Parathyroid adenoma (tissue), 2 donors: ENCODE data around the gene FILIP1.

Experiments used
- H2AFZ ChIP-seq: fragments of 300-600 bp; sonication (generic); one replicate; pipeline ENCODE4 v1.7.0; 2017; ENCODE audit warnings: antibody characterized with exemption, mild to moderate bottlenecking
- H3K27ac ChIP-seq: fragments of 300-600 bp; sonication (generic); one replicate; pipeline ENCODE4 v1.7.0; 2017
- H3K27me3 ChIP-seq: fragments of 300-600 bp; sonication (generic); one replicate; pipeline ENCODE4 v1.7.0; 2017; ENCODE audit warnings: low read length; ENCODE audit not compliant: control insufficient read depth, insufficient read depth
- H3K36me3 ChIP-seq: fragments of 300-600 bp; sonication (generic); one replicate; pipeline ENCODE4 v1.7.0; 2017; ENCODE audit warnings: low read length; ENCODE audit not compliant: control insufficient read depth, insufficient read depth
- H3K4me1 ChIP-seq: fragments of 300-600 bp; sonication (generic); one replicate; pipeline ENCODE4 v1.7.0; 2017; ENCODE audit warnings: control low read depth
- H3K4me2 ChIP-seq: fragments of 300-600 bp; sonication (generic); one replicate; pipeline ENCODE4 v1.7.0; 2017; ENCODE audit warnings: low read length
- H3K4me3 ChIP-seq: fragments of 300-600 bp; sonication (generic); one replicate; pipeline ENCODE4 v1.7.0; 2017; ENCODE audit warnings: low read depth, low read length
- H3K79me2 ChIP-seq: fragments of 300-600 bp; sonication (generic); one replicate; pipeline ENCODE4 v1.7.0; 2017; ENCODE audit warnings: control low read depth
- H3K9ac ChIP-seq: fragments of 300-600 bp; sonication (generic); one replicate; pipeline ENCODE4 v1.7.0; 2017; ENCODE audit warnings: mild to moderate bottlenecking
- H3K9me3 ChIP-seq: fragments of 300-600 bp; sonication (generic); one replicate; pipeline ENCODE4 v1.7.0; 2017; ENCODE audit warnings: low read length; ENCODE audit not compliant: control insufficient read depth
- CTCF ChIP-seq: fragments of 300-600 bp; sonication (generic); IDR thresholded peaks from one replicate; pipeline ENCODE4 v1.7.0; 2017; ENCODE audit warnings: antibody characterized with exemption, mild to moderate bottlenecking
- donor health status: primary hyperparathyroidism.

FILIP1 gene

GRCh38 chr6:75344455-75344854 lies 149.1 kb downstream of the FILIP1 start:
- no peak overlapping the region for H3K4me3 ChIP-seq
- H3K79me2 ChIP-seq, result no peaks in the 10 kb centered on the region
- H3K4me1 ChIP-seq, result peaks cover 4% of the 10 kb centered on the region
- H3K27me3 ChIP-seq, result no peaks in the 10 kb centered on the region
- H3K36me3 ChIP-seq, result no peaks in the 10 kb centered on the region
- no peak overlapping the region for H3K4me2 ChIP-seq
- H3K9me3 ChIP-seq, result no peaks in the 10 kb centered on the region
- TF ChIP-seq CTCF, result no peak
- no peak overlapping the region for H3K27ac ChIP-seq
- H2AFZ ChIP-seq, result no peak overlapping the region
- no peak overlapping the region for H3K9ac ChIP-seq

- no peak overlapping the region for H3K4me3 ChIP-seq
- no peak overlapping the region for H2AFZ ChIP-seq
- no peaks in the 10 kb centered on the region for H3K27me3 ChIP-seq
- H3K36me3 ChIP-seq, result no peaks in the 10 kb centered on the region
- H3K79me2 ChIP-seq, result no peaks in the 10 kb centered on the region
- no peaks in the 10 kb centered on the region for H3K9me3 ChIP-seq
- H3K4me2 ChIP-seq, result no peak overlapping the region
- no peaks in the 10 kb centered on the region for H3K4me1 ChIP-seq
- TF ChIP-seq CTCF, result no peak
- no peak overlapping the region for H3K27ac ChIP-seq
- H3K9ac ChIP-seq, result no peak overlapping the region
Observed at GRCh38 chr6:75344021-75344420, 149.6 kb downstream of the FILIP1 start.

GRCh38 chr6:75337835-75338580 lies 155.6 kb downstream of the FILIP1 start:
- TF ChIP-seq CTCF, result no peak
- Histone ChIP-seq H3K9me3 (no peaks in the 10 kb centered on the region), H3K4me1 (no peaks in the 10 kb centered on the region), H3K4me3 (no peak overlapping the region), H2AFZ (no peak overlapping the region), H3K79me2 (no peaks in the 10 kb centered on the region), H3K36me3 (no peaks in the 10 kb centered on the region), H3K27me3 (no peaks in the 10 kb centered on the region), H3K27ac (no peak overlapping the region), H3K4me2 (no peak overlapping the region), H3K9ac (no peak overlapping the region)

GRCh38 chr6:75334266-75335040 lies 159.1 kb downstream of the FILIP1 start:
- Histone ChIP-seq H3K79me2 (no peaks in the 10 kb centered on the region), H3K27me3 (no peaks in the 10 kb centered on the region), H2AFZ (no peak overlapping the region), H3K4me1 (no peaks in the 10 kb centered on the region), H3K9ac (no peak overlapping the region), H3K4me3 (no peak overlapping the region), H3K9me3 (no peaks in the 10 kb centered on the region), H3K27ac (no peak overlapping the region), H3K4me2 (no peak overlapping the region), H3K36me3 (no peaks in the 10 kb centered on the region)
- TF ChIP-seq CTCF, result no peak
